HepG2 (cell line): ENCODE results near the gene THSD8. TPM values are rescaled to one million over a fixed set of nuclear protein-coding genes. Genes with fewer than 3 reads are reported as not detected.

ENCODE experiments used
- ADNP ChIP-seq: sonication (generic); formaldehyde crosslinking; IDR thresholded peaks from 2 replicates; pipeline ENCODE4 v1.4.0; 2020; ENCODE audit warnings: missing genetic modification reagents
- ARNT ChIP-seq: fragments of 450-650 bp; IDR thresholded peaks from 2 replicates; pipeline ENCODE4 v1.6.1; 2017
- FOXA3 ChIP-seq: IDR thresholded peaks from 2 replicates; pipeline ENCODE4 v1.6.1; 2016; ENCODE audit warnings: missing genetic modification reagents, missing compliant biosample characterization
- GATAD2A ChIP-seq: IDR thresholded peaks from 2 replicates; pipeline ENCODE4 v1.6.1; 2016
- HCFC1 ChIP-seq: fragments of 150-350 bp; IDR thresholded peaks from 2 replicates; pipeline ENCODE4 v1.6.1; 2014; ENCODE audit warnings: low read depth, low read length
- HNF1B ChIP-seq: sonication (generic); formaldehyde crosslinking; IDR thresholded peaks from 2 replicates; pipeline ENCODE4 v1.5.1; 2020; ENCODE audit warnings: mild to moderate bottlenecking, moderate library complexity, missing genetic modification reagents
- MYC ChIP-seq: sonication (generic); formaldehyde crosslinking; IDR thresholded peaks from 2 replicates; pipeline ENCODE4 v1.9.0; 2021; ENCODE audit warnings: missing genetic modification reagents, borderline replicate concordance
- SP4 ChIP-seq: sonication (generic); formaldehyde crosslinking; IDR thresholded peaks from 2 replicates; pipeline ENCODE4 v1.8.1; 2023; ENCODE audit warnings: mild to moderate bottlenecking, missing genetic modification reagents
- ZMYM2 ChIP-seq: sonication (generic); formaldehyde crosslinking; IDR thresholded peaks from 2 replicates; pipeline ENCODE4 v1.8.0; 2022; ENCODE audit warnings: mild to moderate bottlenecking, missing genetic modification reagents
- ZNF205 ChIP-seq: IDR thresholded peaks from 2 replicates; pipeline ENCODE4 v1.6.1; 2018; ENCODE audit warnings: missing biosample characterization, missing genetic modification reagents
- ZNF343 ChIP-seq: sonication (generic); formaldehyde crosslinking; IDR thresholded peaks from 2 replicates; pipeline ENCODE4 v1.4.0; 2020; ENCODE audit warnings: mild to moderate bottlenecking, missing genetic modification reagents
- ZNF354B ChIP-seq: sonication (generic); formaldehyde crosslinking; IDR thresholded peaks from 2 replicates; pipeline ENCODE4 v1.8.0; 2022; ENCODE audit warnings: mild to moderate bottlenecking, missing genetic modification reagents
- polyA plus RNA-seq, 8 experiments: library from polyadenylated mRNA; depleted of rRNA in 3 of 8; stranded (reverse) in 7 of 8; unstranded in 1 of 8; fragments of >200 nt; fragmentation: Illumina TruSeq in 4 of 8; extraction: Trizol in 4 of 8; gene quantifications; 2 replicates each; pipeline versions ENCODE4 v1.2.1 to v1.2.3, GENCODE V29; 2011 to 2016; ENCODE audit warnings: low read depth in 4 of 8, missing spikeins in 1 of 8, mixed read lengths in 1 of 8; ENCODE audit not compliant: insufficient read depth in 1 of 8
- total RNA-seq, 5 experiments: library from RNA; depleted of rRNA; stranded (reverse); fragments of >200 nt; fragmentation: Illumina TruSeq; extraction: Trizol; gene quantifications; 2 replicates each; pipeline ENCODE4 v1.2.3, GENCODE V29; 2016; ENCODE audit warnings: low read depth in 1 of 5
- TF ChIP-seq, protein P1 (sequence below): sonication (generic); formaldehyde crosslinking; IDR thresholded peaks from 2 replicates; pipeline ENCODE4 v1.4.0; 2020; ENCODE audit warnings: missing genetic modification reagents, low read depth, mild to moderate bottlenecking, borderline replicate concordance
- TF ChIP-seq, protein P2 (sequence below): IDR thresholded peaks from 2 replicates; pipeline ENCODE4 v1.6.1; 2016; ENCODE audit warnings: low read depth, borderline replicate concordance
- TF ChIP-seq, protein P3 (sequence below): sonication (generic); formaldehyde crosslinking; IDR thresholded peaks from 2 replicates; pipeline ENCODE4 v1.4.0; 2020; ENCODE audit warnings: missing genetic modification reagents
- TF ChIP-seq, protein P4 (sequence below): conservative IDR thresholded peaks from 2 replicates; pipeline ENCODE4 v1.6.1; 2018; ENCODE audit warnings: missing genetic modification reagents
- TF ChIP-seq, protein P5 (sequence below): sonication (generic); formaldehyde crosslinking; IDR thresholded peaks from 2 replicates; pipeline ENCODE4 v1.4.0; 2020; ENCODE audit warnings: missing genetic modification reagents
- TF ChIP-seq, protein P6 (sequence below): sonication (generic); formaldehyde crosslinking; IDR thresholded peaks from 2 replicates; pipeline ENCODE4 v1.4.0; 2020; ENCODE audit warnings: missing genetic modification reagents, borderline replicate concordance

Gene THSD8
- total and polyA plus RNA-seq, 2 of the 13 experiments (the other 11 are each of a cell fraction or from before 2014, with no cell fraction given), result 4.8 to 14.9 TPM

DNA sequence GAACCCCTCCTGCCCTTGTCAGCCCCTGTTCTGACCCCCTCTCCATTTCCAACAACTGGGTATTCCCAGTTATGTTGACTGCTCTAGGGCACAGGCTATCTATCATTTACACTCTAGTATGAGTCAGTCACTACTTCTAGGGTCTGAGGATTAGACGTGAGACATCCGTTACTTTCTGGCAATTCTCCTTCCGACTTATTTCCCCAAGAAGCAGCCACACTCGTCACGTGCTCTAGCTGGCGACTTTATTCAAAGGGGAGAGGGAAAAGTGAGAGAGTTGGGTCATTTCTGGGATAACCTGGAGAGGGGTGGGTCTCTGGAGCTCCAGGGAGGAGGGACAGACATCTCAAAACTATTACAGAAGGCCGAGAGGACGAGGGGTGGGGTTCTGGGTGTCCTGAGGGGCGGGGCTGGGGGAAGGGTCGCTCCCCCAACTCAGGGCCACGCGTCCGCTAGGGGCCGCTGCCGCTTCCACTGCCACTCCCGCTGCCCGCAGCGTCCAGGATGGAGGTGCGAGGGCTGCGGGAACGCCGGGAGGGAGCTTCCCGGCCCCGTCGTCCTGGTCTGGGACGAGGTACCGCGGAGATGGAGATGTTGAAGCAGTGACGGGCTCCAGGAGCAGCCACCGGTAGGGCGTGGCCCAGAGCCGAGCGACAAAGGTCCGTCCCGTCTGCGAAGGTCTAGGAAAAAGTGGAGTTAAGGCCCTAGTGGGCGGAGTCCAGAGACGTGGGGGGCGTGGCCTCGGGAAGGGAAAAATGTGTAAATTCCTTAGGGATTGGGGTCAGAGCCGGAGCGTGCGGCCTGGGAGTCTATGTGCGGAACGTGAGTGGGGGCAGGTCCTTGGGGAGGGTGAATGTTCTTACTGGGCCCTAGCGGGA lies 23.6 kb downstream of the THSD8 start (continued):
- TF ChIP-seq, protein P1, sequence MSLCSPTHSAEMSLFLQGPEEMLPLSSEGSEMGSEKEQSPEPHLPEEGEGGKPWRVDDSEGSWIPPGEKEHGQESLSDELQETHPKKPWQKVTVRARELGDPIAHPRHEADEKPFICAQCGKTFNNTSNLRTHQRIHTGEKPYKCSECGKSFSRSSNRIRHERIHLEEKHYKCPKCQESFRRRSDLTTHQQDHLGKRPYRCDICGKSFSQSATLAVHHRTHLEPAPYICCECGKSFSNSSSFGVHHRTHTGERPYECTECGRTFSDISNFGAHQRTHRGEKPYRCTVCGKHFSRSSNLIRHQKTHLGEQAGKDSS (CRISPR knock-in tag), result no peak
- TF ChIP-seq ZMYM2 (CRISPR knock-in tag) (peak; percentile 81), ADNP (CRISPR knock-in tag) (no peak), ZNF343 (CRISPR knock-in tag) (no peak), SP4 (CRISPR knock-in tag) (0 out of 2 replicates have a peak, but pooled peaks have one; percentile 27), HNF1B (CRISPR knock-in tag) (0 out of 2 replicates have a peak, but pooled peaks have one; percentile 24), MYC (CRISPR knock-in tag) (peak; percentile 30; the same call in 1 of the 2 replicates), HCFC1 (no peak), GATAD2A (CRISPR knock-in tag) (peak; percentile 50; the same call in 1 of the 2 replicates), ZNF354B (CRISPR knock-in tag) (no peak), FOXA3 (CRISPR knock-in tag) (0 out of 2 replicates have a peak, but pooled peaks have one; percentile 20), ARNT (no peak), ZNF205 (CRISPR knock-in tag) (0 out of 2 replicates have a peak, but pooled peaks have one; percentile 46)
- TF ChIP-seq, protein P2, sequence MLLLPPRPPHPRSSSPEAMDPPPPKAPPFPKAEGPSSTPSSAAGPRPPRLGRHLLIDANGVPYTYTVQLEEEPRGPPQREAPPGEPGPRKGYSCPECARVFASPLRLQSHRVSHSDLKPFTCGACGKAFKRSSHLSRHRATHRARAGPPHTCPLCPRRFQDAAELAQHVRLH, result no peak
- TF ChIP-seq, protein P3, sequence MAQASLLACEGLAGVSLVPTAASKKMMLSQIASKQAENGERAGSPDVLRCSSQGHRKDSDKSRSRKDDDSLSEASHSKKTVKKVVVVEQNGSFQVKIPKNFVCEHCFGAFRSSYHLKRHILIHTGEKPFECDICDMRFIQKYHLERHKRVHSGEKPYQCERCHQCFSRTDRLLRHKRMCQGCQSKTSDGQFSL (CRISPR knock-in tag), result peak; percentile 89; the same call in 1 of the 2 replicates
- TF ChIP-seq, protein P4, sequence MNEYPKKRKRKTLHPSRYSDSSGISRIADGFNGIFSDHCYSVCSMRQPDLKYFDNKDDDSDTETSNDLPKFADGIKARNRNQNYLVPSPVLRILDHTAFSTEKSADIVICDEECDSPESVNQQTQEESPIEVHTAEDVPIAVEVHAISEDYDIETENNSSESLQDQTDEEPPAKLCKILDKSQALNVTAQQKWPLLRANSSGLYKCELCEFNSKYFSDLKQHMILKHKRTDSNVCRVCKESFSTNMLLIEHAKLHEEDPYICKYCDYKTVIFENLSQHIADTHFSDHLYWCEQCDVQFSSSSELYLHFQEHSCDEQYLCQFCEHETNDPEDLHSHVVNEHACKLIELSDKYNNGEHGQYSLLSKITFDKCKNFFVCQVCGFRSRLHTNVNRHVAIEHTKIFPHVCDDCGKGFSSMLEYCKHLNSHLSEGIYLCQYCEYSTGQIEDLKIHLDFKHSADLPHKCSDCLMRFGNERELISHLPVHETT (CRISPR knock-in tag), result 0 out of 2 replicates have a peak, but pooled peaks have one; percentile 29
- TF ChIP-seq, protein P5, sequence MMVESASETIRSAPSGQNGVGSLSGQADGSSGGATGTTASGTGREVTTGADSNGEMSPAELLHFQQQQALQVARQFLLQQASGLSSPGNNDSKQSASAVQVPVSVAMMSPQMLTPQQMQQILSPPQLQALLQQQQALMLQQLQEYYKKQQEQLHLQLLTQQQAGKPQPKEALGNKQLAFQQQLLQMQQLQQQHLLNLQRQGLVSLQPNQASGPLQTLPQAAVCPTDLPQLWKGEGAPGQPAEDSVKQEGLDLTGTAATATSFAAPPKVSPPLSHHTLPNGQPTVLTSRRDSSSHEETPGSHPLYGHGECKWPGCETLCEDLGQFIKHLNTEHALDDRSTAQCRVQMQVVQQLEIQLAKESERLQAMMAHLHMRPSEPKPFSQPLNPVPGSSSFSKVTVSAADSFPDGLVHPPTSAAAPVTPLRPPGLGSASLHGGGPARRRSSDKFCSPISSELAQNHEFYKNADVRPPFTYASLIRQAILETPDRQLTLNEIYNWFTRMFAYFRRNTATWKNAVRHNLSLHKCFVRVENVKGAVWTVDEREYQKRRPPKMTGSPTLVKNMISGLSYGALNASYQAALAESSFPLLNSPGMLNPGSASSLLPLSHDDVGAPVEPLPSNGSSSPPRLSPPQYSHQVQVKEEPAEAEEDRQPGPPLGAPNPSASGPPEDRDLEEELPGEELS, result 0 out of 2 replicates have a peak, but pooled peaks have one; percentile 13
- TF ChIP-seq, protein P6, sequence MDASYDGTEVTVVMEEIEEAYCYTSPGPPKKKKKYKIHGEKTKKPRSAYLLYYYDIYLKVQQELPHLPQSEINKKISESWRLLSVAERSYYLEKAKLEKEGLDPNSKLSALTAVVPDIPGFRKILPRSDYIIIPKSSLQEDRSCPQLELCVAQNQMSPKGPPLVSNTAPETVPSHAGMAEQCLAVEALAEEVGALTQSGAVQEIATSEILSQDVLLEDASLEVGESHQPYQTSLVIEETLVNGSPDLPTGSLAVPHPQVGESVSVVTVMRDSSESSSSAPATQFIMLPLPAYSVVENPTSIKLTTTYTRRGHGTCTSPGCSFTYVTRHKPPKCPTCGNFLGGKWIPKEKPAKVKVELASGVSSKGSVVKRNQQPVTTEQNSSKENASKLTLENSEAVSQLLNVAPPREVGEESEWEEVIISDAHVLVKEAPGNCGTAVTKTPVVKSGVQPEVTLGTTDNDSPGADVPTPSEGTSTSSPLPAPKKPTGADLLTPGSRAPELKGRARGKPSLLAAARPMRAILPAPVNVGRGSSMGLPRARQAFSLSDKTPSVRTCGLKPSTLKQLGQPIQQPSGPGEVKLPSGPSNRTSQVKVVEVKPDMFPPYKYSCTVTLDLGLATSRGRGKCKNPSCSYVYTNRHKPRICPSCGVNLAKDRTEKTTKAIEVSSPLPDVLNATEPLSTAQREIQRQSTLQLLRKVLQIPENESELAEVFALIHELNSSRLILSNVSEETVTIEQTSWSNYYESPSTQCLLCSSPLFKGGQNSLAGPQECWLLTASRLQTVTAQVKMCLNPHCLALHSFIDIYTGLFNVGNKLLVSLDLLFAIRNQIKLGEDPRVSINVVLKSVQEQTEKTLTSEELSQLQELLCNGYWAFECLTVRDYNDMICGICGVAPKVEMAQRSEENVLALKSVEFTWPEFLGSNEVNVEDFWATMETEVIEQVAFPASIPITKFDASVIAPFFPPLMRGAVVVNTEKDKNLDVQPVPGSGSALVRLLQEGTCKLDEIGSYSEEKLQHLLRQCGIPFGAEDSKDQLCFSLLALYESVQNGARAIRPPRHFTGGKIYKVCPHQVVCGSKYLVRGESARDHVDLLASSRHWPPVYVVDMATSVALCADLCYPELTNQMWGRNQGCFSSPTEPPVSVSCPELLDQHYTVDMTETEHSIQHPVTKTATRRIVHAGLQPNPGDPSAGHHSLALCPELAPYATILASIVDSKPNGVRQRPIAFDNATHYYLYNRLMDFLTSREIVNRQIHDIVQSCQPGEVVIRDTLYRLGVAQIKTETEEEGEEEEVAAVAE (CRISPR knock-in tag), result no peak
